ENCODE results near the gene CST3. TPM values are rescaled to one million over a fixed set of nuclear protein-coding genes. Genes with fewer than 3 reads are reported as not detected.
"Not testable (repeated sequence)": the region's sequence is repeated elsewhere in the genome, so short reads cannot be mapped to it uniquely, and the experiment has no call there.

CST3 gene
- total RNA-seq, 1 experiment from 2014 or later = 368 TPM

DNA sequence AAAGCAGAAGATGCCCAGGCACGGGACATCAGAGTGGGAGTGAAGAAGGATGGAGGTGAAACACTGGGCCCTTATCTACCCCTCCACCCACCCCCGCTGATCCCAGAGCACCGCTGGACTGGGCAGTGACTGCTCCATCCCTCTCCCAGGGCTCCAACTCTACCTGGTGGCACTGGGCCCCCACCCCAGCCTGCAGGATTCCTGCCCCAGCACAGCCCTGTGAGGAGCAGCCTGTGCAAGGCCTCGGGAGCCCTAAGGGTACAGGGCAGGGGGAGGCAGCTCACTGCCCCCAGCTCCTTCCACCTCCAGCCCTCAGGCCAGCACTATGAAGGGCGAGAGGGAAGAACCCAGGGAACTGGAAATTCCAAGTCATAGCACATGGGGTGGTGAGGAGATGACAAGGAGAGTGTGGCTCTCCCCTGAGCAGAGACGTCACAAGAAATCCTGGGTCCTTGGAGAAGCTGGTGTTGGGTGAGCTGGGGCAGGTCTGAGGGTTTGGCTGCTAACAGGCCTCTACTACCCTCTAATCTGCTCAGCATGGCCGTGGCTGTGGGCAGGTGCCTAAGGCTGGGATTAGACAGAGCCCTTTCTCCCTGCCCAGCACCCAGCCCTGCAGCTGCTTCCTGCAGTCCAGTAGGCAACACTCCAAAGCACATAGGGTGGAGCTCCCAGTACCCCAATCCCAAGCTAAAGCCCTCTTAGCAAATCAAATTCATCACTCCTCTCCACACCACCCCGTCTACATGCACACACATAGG lies 3.5 kb downstream of the CST3 start:
- no peak for DNase-seq (ENCODE audit: low read depth)
- in situ Hi-C loops (cut with HindIII; ENCODE audit: low pct_unique_long_range_greater_than_20kb, low sequenced_read_pairs) = no loop called here

- in situ Hi-C loops (cut with HindIII; ENCODE audit: low pct_unique_long_range_greater_than_20kb, low sequenced_read_pairs) = no loop called here
Measured at GRCh38 chr20:23632711-23633573, 4.8 kb downstream of the CST3 start.

DNA sequence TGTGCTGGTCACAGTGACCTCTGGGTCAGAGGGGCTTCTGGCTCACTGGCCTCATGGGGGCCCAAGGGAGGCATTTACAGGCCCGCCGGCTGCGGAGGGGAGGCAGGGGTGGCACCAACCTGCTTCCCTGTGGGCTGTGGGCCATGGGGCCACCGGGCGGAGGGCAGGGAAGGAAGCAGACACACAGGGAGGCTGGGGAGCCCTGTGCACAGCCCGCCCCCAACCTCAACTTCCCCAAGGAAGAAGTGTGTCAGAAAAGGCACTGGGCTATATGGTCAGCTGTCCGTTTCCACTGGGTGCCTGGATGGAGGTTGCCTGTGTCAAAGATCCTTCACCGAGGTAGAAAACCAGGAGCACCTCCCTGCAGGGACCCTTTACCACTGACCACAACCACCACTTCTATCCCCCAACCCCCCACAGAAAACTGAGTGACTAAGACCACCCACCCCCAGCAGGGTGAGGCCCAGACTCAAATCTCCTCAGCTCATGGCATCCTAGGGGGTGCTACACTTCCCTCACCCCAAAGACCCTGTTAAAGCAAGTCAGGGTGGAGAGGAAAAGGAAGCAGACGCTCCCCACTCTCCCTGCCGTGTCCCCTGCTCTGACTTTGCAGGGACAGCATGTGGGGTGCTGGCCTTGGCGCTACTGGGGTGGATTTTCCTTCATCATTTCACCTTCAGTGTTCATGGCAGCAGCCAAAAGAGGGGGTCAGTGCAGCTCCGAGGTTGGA lies 5.6 kb downstream of the CST3 start:
- in situ Hi-C loops (cut with HindIII; ENCODE audit: low pct_unique_long_range_greater_than_20kb, low sequenced_read_pairs) = no loop called here

More at GRCh38 chr20:23632711-23633573, 4.8 kb downstream of the CST3 start:
- DNase-seq (ENCODE audit: low read depth) = no peak

GRCh38 chr20:23631226-23631822 lies 6.4 kb downstream of the CST3 start:
- in situ Hi-C loops (cut with HindIII; ENCODE audit: low pct_unique_long_range_greater_than_20kb, low sequenced_read_pairs) = no loop called here
- no peak for DNase-seq (ENCODE audit: low read depth)

More for the DNA sequence above, 5.6 kb downstream of the CST3 start:
- DNase-seq (ENCODE audit: low read depth) = no peak

DNA sequence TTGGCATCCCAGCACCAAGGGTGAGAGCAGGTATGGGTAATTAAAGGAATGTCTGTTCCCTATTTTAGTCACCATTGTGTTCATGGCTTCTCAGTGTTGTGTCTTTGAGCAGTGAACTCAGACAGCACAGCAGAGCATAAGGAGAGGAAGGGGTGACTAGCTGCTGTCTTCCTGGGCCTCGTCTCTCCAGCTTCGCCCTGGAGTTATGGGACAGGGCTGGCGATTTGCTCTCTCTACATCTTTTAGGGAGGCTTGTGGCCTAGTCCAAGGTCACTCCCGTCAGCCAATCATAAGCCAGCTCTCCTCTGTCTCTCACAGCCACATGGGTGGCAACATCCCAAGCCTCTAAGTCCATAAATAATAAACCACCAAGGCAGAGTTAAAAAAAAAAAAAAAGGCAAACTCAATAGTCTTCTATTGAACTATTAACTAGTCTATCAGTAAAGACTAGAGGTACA lies 7.3 kb downstream of the CST3 start:
- no peak for DNase-seq (ENCODE audit: low read depth)
- in situ Hi-C loops (cut with HindIII; ENCODE audit: low pct_unique_long_range_greater_than_20kb, low sequenced_read_pairs) = no loop called here

GRCh38 chr20:23629542-23630391 lies 8.0 kb downstream of the CST3 start:
- in situ Hi-C loops (cut with HindIII; ENCODE audit: low pct_unique_long_range_greater_than_20kb, low sequenced_read_pairs) = no loop called here
- no peak for DNase-seq (ENCODE audit: low read depth)

DNA sequence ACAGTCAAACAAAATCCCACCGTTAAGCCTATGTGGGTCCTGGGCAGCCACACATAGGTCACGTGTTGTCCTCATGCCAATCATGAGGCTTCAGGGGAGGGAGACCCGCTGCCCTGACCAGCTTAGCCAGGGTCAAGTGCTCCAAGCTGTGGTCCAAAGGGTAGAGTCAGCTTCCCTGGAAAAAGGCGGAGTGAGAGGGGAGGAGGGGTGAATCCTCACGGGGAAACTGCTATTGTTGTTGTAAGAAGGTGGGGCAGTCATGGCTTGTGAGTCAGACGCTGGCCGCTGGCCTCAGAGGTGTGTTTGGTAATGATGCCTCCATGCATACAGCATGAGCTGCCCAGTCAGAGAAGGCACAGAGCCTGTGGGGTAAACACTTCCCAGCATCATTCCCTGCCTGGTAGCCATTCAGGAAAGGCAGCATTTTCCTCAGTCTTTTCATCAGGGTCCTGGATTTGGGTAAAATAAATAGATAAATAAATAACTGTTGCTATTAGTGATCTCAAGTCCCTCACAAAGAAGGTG lies 8.7 kb downstream of the CST3 start:
- in situ Hi-C loops (cut with HindIII; ENCODE audit: low pct_unique_long_range_greater_than_20kb, low sequenced_read_pairs) = no loop called here

DNA sequence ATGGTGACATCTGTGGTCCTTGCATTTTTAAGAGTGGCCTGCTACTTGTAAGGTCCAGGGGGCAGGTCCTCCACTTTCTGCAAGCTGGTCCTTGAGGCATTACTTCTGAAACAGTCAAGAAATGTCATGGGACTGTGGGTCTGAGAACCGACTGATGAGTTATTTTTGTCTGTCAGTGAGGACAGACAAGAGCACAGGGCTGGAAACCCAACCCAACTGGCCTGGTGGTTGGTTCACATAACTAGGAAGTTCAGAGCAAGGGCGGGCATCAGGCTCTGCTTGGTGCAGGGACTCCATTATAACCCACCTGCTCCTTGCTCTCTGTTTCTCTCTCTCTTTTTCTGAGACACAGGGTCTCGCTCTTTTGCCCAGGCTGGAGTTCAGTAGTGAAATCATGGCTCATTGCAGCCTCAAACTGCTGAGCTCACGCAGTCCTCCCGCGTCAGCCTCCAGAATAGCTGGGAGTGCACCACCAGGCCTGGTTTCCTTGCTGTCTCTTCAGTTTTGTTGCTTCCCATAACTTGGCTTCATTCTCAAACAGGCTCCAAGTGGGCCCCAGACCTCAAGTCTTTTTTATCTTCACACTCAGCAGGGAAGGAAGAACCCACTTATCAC lies 9.2 kb downstream of the CST3 start:
- no peak for DNase-seq (ENCODE audit: low read depth)
- in situ Hi-C loops (cut with HindIII; ENCODE audit: low pct_unique_long_range_greater_than_20kb, low sequenced_read_pairs) = no loop called here

More for the DNA sequence above, 8.7 kb downstream of the CST3 start:
- DNase-seq (ENCODE audit: low read depth) = peak; percentile 93

DNA sequence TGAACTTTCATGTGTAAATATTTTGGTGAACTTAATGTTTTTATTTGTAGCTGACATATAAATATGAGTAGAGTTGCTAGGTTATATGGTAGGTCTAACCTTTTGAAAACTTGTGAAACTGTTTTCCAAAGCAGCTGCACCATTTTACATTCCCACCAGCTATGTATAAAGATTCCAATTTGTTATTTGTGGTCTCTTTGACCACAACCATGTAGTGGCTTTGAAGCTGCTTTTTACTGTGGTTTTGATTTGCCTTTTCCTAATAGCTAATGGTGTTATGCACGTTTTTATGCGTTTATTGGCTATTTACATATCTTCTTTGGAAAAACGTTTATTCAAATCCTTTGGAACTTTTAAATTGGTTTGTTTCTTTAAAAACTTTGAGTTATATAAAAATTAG lies 10.3 kb downstream of the CST3 start:
- in situ Hi-C loops (cut with HindIII; ENCODE audit: low pct_unique_long_range_greater_than_20kb, low sequenced_read_pairs) = no loop called here
- no peak for DNase-seq (ENCODE audit: low read depth)

GRCh38 chr20:23626040-23626620 lies 11.6 kb downstream of the CST3 start:
- no peak for DNase-seq (ENCODE audit: low read depth)
- in situ Hi-C loops (cut with HindIII; ENCODE audit: low pct_unique_long_range_greater_than_20kb, low sequenced_read_pairs) = no loop called here

DNA sequence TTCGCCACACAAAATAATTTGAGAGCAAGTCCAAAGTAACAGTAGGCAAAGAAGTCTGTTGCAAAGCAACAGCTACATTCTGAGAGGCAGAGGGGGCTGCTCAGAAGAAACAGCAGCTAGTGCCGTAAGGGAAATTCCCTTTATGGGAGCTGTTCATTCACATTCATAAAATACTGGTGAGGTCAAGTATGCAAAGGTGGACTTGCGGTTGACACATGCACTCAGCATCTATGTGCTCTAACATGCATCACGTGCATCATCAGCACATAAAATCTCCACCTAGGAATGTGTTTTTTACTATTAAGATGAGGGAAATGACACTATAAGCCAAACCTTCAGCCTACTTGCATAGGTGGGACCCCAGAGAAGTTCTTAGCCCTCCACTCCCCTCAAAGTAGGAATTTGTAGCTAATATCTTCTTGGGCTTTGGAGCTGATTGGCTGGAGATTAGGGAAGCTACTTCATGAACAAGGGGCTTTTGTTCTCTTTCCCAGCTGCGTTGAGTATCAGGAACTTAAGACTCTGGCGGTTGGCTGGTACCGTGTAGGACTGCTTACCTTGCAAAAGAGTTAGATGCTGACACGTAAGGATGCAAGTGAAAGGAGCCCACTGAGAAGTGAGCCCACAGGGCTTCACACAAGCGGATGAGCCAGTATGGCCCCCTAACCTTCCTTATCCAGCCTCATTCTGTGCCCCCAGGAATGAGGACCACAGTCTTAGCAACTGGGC lies 12.4 kb downstream of the CST3 start:
- in situ Hi-C loops (cut with HindIII; ENCODE audit: low pct_unique_long_range_greater_than_20kb, low sequenced_read_pairs) = no loop called here
- no peak for DNase-seq (ENCODE audit: low read depth)

GRCh38 chr20:23624324-23624691 lies 13.4 kb downstream of the CST3 start:
- in situ Hi-C loops (cut with HindIII; ENCODE audit: low pct_unique_long_range_greater_than_20kb, low sequenced_read_pairs) = no loop called here
- no peak for DNase-seq (ENCODE audit: low read depth)

DNA sequence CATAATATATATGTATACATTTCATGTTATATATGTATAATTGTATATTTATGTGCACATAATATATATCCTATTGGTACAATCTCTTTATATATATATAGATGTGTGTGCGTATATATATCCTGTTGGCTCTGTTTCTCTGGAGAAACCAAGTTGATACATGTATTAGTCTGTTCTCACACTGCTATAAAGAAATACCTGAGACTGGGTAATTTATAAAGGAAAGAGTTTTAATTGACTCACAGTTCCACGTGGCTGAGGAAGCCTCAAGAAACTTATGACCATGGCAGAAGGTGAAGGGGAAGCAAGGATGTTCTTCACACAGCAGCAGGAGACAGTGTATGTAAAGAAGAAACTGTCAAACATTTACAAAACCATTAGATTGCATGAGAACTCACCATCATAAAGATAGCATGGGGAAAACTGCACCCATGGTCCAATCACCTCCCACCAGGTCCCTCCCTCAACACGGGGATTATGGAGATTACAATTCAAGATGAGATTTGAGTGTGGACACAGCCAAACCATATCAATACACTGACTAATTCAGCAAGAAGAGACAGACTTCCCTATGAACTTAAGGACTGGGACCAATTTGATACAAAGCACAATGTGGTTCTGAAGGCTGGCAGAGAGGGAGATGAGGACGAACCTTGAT lies 14.0 kb downstream of the CST3 start:
- in situ Hi-C loops (cut with HindIII; ENCODE audit: low pct_unique_long_range_greater_than_20kb, low sequenced_read_pairs) = no loop called here

DNA sequence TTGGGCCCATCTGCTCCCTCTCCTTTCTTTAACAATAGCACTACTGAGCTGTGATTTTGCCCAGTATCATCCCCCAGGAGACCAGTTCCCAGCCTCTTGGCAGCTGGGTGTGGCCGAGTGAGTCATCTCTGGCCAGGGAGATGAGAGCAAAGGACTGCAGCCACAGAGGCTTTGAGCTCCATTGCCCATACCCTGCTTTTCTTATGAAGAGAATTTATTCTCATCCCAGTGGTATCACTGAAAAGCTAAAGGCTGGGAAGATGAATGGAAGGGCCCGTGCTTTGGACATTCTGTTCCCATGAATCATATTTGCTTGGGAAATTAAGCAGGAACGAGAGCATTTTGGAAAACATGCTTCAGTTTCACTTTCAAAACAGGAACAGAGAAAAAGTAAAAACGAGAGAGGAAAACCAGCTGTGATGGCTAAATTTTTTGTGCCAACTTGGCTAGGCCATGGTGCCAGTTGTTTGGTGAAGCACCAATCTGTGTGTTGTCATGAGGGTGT lies 14.9 kb downstream of the CST3 start:
- peak; percentile 78 for DNase-seq (ENCODE audit: low read depth)
- in situ Hi-C loops (cut with HindIII; ENCODE audit: low pct_unique_long_range_greater_than_20kb, low sequenced_read_pairs) = no loop called here

More for the DNA sequence above, 14.0 kb downstream of the CST3 start:
- no peak for DNase-seq (ENCODE audit: low read depth)

- DNase-seq (ENCODE audit: low read depth); in situ Hi-C loops (cut with HindIII; ENCODE audit: low pct_unique_long_range_greater_than_20kb, low sequenced_read_pairs): not testable (repeated sequence)
Measured at GRCh38 chr20:23622401-23622800, 15.4 kb downstream of the CST3 start.
